AG04449 (cell line): ENCODE results near the gene TRIM23.

ENCODE experiments used
- CTCF ChIA-PET: fragments of 350-600 bp; formaldehyde crosslinking; extraction: SDS; loops from one replicate; lab custom pipeline; 2021; ENCODE audit warnings: antibody characterized with exemption; lab: Yijun Ruan, JAX
- POLR2A ChIA-PET: fragments of 400-600, 350-600 bp; formaldehyde crosslinking; extraction: SDS; loops from one replicate; lab custom pipeline; 2020; ENCODE audit warnings: antibody characterized with exemption, inconsistent platforms; lab: Yijun Ruan, JAX
- DNase-seq: peaks from one replicate; pipeline ENCODE4 v3.0.0-alpha.2; 2010; ENCODE audit warnings: low read depth, low spot score
- H3K4me3 ChIP-seq: 2 replicates; pipeline ENCODE4 v1.5.1; 2011; ENCODE audit warnings: low read depth, mild to moderate bottlenecking, control low read depth, low read length
- TF ChIP-seq, protein P1 (sequence below): IDR thresholded peaks from one replicate; pipeline ENCODE4 v1.5.1; 2011; ENCODE audit warnings: mild to moderate bottlenecking, moderate library complexity, low read length, control low read depth, inconsistent platforms; ENCODE audit not compliant: insufficient read depth; ENCODE audit errors: missing control alignments

The TRIM23 gene

DNA sequence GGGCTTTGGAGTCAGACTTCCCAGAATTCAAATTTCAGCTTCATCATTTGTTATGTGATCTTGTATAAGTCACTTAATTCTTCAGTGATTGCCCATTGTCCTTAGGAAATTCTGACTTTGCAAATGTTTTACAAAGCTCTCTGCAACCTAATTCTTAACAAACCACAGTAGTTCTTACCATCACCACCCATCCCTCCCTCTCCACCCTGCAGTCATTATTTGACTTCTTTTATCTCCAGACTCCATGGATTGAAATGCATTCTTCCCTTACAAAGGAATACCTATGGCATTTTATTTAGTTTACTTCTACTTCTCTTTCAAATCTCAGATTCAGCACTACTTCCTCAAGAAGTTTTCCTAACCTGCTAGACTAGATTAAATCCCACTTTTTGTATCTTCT lies 23.8 kb upstream of the TRIM23 start:
- CTCF ChIA-PET = interaction anchor here (1.2 kb wide), 1 partner anchor 17 kb away, joined by 4 read pairs; no protein-coding TSS in a partner anchor
- POLR2A ChIA-PET = no interaction called here
- H3K4me3 ChIP-seq = no peak overlapping the region
- DNase-seq = no peak
- TF ChIP-seq, protein P1, sequence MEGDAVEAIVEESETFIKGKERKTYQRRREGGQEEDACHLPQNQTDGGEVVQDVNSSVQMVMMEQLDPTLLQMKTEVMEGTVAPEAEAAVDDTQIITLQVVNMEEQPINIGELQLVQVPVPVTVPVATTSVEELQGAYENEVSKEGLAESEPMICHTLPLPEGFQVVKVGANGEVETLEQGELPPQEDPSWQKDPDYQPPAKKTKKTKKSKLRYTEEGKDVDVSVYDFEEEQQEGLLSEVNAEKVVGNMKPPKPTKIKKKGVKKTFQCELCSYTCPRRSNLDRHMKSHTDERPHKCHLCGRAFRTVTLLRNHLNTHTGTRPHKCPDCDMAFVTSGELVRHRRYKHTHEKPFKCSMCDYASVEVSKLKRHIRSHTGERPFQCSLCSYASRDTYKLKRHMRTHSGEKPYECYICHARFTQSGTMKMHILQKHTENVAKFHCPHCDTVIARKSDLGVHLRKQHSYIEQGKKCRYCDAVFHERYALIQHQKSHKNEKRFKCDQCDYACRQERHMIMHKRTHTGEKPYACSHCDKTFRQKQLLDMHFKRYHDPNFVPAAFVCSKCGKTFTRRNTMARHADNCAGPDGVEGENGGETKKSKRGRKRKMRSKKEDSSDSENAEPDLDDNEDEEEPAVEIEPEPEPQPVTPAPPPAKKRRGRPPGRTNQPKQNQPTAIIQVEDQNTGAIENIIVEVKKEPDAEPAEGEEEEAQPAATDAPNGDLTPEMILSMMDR = no peak

DNA sequence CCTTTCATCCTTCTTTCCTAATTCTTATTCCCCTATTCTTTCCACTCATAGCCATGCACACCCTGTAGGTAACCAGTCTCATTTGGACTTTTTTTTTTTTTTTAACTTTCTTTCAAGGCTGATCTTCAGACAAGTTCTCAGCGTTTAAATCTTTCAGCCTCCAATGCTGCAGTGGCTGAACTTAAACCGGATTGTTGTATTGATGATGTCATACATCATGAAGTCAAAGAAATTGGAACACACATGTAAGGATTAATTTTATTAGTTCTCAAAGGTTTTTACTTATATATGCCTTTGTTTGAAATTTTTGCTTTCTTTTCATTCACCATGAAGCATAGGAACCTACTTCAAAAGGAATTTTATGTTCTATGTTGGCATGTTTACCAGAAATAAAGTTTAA lies 22.8 kb upstream of the TRIM23 start:
- TF ChIP-seq, protein P1 = no peak
- ChIA-PET CTCF (interaction anchor here (0.9 to 1.0 kb wide), 2 partner anchors 17 to 21 kb away, joined by 3 read pairs; no protein-coding TSS in a partner anchor), POLR2A (no interaction called here)
- no peak for DNase-seq
- H3K4me3 ChIP-seq = no peak overlapping the region

DNA sequence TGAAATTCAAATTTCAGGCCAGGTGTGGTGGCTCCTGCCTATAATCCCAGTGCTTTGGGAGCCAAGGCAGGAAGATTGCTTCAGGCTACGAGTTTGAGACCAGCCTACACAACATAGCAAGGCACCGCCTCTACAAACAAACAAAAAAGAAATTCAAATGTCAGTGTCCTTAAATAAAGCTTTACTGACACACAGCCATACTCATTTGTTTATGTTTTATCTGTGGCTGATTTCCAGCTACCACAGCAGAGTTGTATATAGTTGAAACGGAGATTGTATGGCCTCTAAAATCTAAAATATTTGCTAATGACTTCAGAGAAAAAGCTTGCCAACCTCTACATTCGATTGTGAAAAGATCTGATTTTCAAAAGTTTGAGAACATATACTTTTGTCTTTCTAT lies 16.1 kb upstream of the TRIM23 start:
- DNase-seq = no peak
- ChIA-PET CTCF (no interaction called here), POLR2A (no interaction called here)
- no peak overlapping the region for H3K4me3 ChIP-seq
- TF ChIP-seq, protein P1 = no peak

DNA sequence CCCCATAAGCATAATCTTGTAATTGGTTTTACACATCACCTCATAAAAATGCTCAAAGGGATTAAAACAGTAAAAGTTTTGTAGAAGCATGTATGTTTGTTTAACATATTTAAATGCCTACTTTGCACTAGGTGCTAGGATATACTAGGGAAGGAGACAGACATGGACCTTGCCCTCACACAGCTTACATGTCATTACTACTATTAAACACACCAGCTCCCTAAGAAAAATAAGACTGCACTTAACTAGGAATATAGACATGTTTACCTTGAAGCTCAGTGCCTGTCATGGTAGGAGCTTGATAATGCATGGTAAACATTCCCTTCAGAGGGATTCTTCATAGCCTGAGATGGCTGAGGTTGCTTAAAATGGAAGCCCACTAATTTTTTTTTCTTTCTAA lies 6.8 kb upstream of the TRIM23 start:
- H3K4me3 ChIP-seq = no peak overlapping the region
- no peak for DNase-seq
- POLR2A ChIA-PET = no interaction called here
- CTCF ChIA-PET = no interaction called here
- TF ChIP-seq, protein P1 = no peak

DNA sequence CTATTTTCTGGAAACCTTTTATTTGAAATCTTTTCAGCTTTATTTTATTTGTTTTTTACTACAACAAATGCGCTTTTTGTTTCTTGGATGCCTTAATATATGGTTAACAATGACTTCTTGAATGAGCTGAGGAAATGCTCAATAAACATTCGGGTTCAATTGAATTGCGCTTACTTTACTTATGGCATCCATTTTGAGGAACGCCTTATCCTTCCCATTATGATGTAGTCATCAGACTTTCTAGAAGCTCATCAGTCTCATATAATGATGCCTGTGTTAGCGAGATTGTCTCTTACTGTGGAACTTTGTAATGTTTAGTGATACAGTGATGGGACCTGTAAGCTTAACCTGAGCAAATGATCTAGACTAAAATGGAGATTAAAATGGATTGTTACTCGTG lies 1.6 kb upstream of the TRIM23 start:
- peak overlapping the region; percentile 90 for H3K4me3 ChIP-seq
- POLR2A ChIA-PET = no interaction called here
- DNase-seq = no peak
- TF ChIP-seq, protein P1 = no peak
- CTCF ChIA-PET = interaction anchor here (1.0 to 1.2 kb wide), 3 partner anchors 9 to 21 kb away, joined by 3 read pairs; no protein-coding TSS in a partner anchor

DNA sequence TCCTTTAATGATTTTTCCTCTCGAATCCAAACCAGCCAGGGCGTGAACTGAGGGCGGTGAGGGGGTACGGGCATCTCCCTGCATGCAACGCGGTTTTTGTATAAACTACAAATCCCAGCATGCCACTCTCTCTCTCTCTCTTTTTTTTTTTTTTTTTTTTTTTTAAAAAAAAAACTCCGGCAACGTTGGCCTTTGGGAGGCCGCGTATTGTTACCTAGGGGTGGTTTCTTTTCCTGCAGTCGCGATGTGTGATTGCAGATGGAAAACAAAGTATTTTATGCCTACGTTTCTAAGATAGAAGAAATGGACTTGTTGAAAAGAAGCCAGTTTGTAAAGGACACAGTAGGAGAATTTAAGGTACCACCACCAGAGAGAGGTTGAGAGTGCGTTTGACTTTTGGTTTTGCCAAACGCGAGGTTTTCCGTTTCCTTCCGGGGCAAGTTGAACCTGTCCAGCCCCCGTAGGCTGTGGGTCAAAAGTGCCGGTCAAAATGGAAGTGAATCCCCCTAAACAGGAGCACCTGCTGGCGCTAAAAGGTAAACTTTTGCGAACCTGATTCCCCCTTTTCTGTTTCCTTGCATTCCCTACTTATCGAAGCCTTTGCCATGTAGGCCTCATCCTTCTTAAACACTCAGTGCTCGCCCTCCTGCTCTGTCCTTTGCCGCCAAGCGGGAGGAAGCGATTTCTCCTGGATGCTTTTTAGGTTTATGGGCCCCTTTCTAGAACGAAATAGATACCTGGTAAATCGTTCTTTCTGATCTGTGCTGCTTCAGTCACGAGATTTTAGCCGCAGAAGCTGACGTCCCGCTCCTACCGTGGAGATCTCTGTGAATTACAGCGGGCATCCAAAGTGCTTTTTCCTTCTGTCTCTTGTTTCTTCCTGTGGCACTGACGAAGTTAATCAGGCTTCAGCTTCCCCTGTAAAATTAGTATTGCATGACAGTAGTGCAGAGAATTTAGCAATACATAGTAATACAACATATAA lies 730 bp upstream of the TRIM23 start, which contains the start of the genes SHLD3 and TRAPPC13:
Gene SHLD3, plus strand, starts transcription at position 457 of the 985 bp plus-strand sequence. CDS start 4,561 bp downstream, outside the sequence.
Gene TRAPPC13, plus strand, starts transcription at position 457 of the 985 bp plus-strand sequence. Its CDS starts 34 bp downstream, at position 491.
- POLR2A ChIA-PET = no interaction called here
- peak; percentile 40 for DNase-seq
- CTCF ChIA-PET = interaction anchor here (1.0 to 1.2 kb wide), 3 partner anchors 10 to 17 kb away, joined by 3 to 4 read pairs (median 3); no protein-coding TSS in a partner anchor
- peak within 1 kb of the TSS; percentile 90 for H3K4me3 ChIP-seq
- TF ChIP-seq, protein P1 = no peak
